Spleen (tissue), 13 donors: ENCODE measurements around the gene CRPPA. TPM values are rescaled to one million over a fixed set of nuclear protein-coding genes. Genes with fewer than 3 reads are reported as not detected.

ENCODE experiments used
- DNase-seq: peaks from one replicate; pipeline ENCODE4 v3.0.0-alpha.2; 2020
- H3K27ac ChIP-seq, 8 donors: fragments of 200-600 bp; sonication (generic) in 7 of 8; 1 replicate in 4 of 8; 2 replicates in 4 of 8; pipeline versions ENCODE4 v1.5.0 to v1.8.0; 2016 to 2021; ENCODE audit warnings: inconsistent platforms in 4 of 8, mild to moderate bottlenecking in 4 of 8, moderate library complexity in 1 of 8
- H3K27me3 ChIP-seq, 7 donors: fragments of 200-600 bp; sonication (generic) in 6 of 7; replicated peaks in 1 of 7; 1 replicate in 4 of 7; 2 replicates in 3 of 7; pipeline versions ENCODE4 v1.5.0 to v1.8.0; 2016 to 2021; ENCODE audit warnings: inconsistent platforms in 3 of 7, mild to moderate bottlenecking in 1 of 7
- H3K36me3 ChIP-seq, 6 donors: fragments of 200-600 bp; sonication (generic) in 5 of 6; 1 replicate in 4 of 6; 2 replicates in 2 of 6; pipeline versions ENCODE4 v1.5.0 to v1.8.0; 2016 to 2021; ENCODE audit warnings: inconsistent platforms in 2 of 6
- H3K4me1 ChIP-seq, 6 donors: fragments of 200-600 bp; sonication (generic) in 5 of 6; 1 replicate in 3 of 6; 2 replicates in 3 of 6; pipeline versions ENCODE4 v1.5.0 to v1.8.0; 2016 to 2021; ENCODE audit warnings: inconsistent platforms in 3 of 6
- H3K4me3 ChIP-seq, 8 donors: fragments of 200-600 bp; sonication (generic) in 7 of 8; 1 replicate in 4 of 8; 2 replicates in 4 of 8; pipeline versions ENCODE4 v1.5.0 to v1.8.0; 2016 to 2021; ENCODE audit warnings: inconsistent platforms in 4 of 8, mild to moderate bottlenecking in 4 of 8, moderate library complexity in 2 of 8
- H3K9me3 ChIP-seq, 8 donors: fragments of 200-600 bp; sonication (generic) in 7 of 8; 1 replicate in 4 of 8; 2 replicates in 4 of 8; pipeline versions ENCODE4 v1.5.0 to v1.8.0; 2016 to 2021; ENCODE audit warnings: inconsistent platforms in 4 of 8
- POLR2A ChIP-seq, 3 donors: fragments of 450-650 bp; IDR thresholded peaks; one replicate each; pipeline ENCODE4 v1.5.1; 2017; ENCODE audit warnings: antibody characterized with exemption in 3 of 3, mild to moderate bottlenecking in 1 of 3
- POLR2AphosphoS5 ChIP-seq, 3 donors: sonication (generic); formaldehyde crosslinking; IDR thresholded peaks; one replicate each; pipeline ENCODE4 v1.5.1; 2017; ENCODE audit warnings: antibody characterized with exemption in 3 of 3
- WGBS, 5 donors: extraction: QIAGEN DNeasy Blood & Tissue Kit in 3 of 5; methylation state at CpG; one replicate each; pipeline versions ENCODE4 v1.1.5 to v1.1.7; 2013 to 2018; 5-methylcytosine and 5-hydroxymethylcytosine counted together
- intact Hi-C: fragments of 100-400 bp; cut with DNase I; formaldehyde crosslinking; loops from one replicate; pipeline ENCODE4 v1.15.0; 2023; ENCODE audit warnings: low total_unique reads
- long read RNA-seq, 2 donors: transcript quantifications; one replicate each; lab custom pipeline, GENCODE V29; 2026
- polyA plus RNA-seq, 3 donors: library from polyadenylated mRNA; stranded (reverse); fragments of 200-250 nt; gene quantifications; one replicate each; pipeline ENCODE4 v1.2.1, GENCODE V29; 2013
- total RNA-seq, 7 donors: library from RNA; depleted of rRNA in 3 of 7; stranded (reverse); fragments of >200 nt in 3 of 7; fragmentation: NEBNext Ultra II Directional in 4 of 7; extraction: Animal tissue kit (Norgen Biotek cat#: 25700) in 4 of 7; gene quantifications; one replicate each; pipeline versions ENCODE4 v1.1.0 to v1.2.1, GENCODE V29; 2016 to 2021
- TF ChIP-seq, protein P1 (sequence below), 11 experiments: fragments of 200-600 bp in 7 of 11; fragments of 450-650 bp in 4 of 11; sonication (generic) in 4 of 11; IDR thresholded peaks in 8 of 11; conservative IDR thresholded peaks in 3 of 11; 1 replicate in 7 of 11; 2 replicates in 4 of 11; pipeline versions ENCODE4 v1.4.0 to v1.8.0; 2016 to 2021; ENCODE audit warnings: antibody characterized with exemption in 11 of 11, inconsistent platforms in 4 of 11, mild to moderate bottlenecking in 1 of 11
- donor health status: healthy with polysubstance abuse.
- donor health status: DM: no; HTN: no; CAD: no; lungs with moderate emphysema.
- donor health status: DM: no; HTN: no; CAD: no.
- donor health status: Bipolar disorder and iron deficiency.
- donor health status: healthy.
- donor health status: DM: no; HTN: no; CAD: no.
- donor health status: DM: yes; HTN: yes; CAD: no.

The CRPPA gene
- total RNA-seq (1 to 10 TPM in 4 of 7 donors, under 1 TPM in 3; 0.76 to 3.1 (median 1.2) TPM), polyA plus RNA-seq (under 1 TPM; 0.15 to 0.35 (median 0.17) TPM)
- long read RNA-seq, donor 1: 0 reads
- long read RNA-seq, donor 2: 0 reads

DNA sequence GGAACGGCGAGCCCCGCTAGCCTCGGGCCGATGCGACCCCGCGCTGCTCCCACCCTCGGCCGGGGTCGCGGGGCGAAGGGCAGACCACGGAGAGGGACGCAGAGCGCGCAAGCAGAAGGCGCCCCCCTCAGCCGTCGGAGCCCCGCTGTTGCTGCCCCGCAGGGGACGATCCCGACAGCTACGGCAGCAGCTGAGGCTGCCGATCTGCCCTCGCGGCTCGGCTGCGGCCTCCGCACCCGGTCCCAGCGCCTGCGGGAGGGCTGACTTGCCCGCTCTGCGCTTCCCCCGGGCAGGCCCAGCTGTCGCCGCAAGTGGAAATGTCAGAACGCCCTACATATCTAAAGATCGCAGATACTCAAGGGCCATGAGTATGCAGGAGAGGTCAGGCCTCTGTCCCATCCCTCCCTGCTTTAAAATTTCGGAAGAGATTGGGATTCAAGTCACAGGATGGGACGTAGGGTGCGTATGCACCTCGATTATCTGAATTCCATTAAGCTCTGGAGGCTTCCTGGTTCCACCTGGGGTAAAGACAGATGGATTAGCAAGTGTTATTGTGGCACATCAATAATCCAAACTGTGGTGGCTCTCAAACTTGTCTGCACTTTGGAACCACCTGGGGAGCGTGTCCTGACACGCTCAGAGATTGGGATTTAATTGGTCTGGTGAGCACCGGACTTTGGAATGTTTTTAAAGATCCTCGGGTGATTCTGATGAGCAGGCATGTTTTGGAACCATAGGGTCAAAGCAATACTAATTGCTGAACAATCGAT lies at the start of gene CRPPA:
Gene CRPPA, minus strand, starts transcription at position 206 of the 770 bp plus-strand sequence. CDS start 216 bp downstream, outside the sequence.
- Histone ChIP-seq H3K27me3 (no peaks in the 10 kb centered on the region), H3K4me3 (peak within 1 kb of the TSS; percentile 51 to 86 (median 57)), H3K36me3 (no peaks in the 10 kb centered on the region), H3K4me1 (peaks cover 3 to 22% (median 18%) of the 10 kb centered on the region in 6 donors), H3K27ac (peak within 1 kb of the TSS; percentile 77 to 97 (median 94)), H3K9me3 (no peaks in the 10 kb centered on the region)
- TF ChIP-seq, protein P1, sequence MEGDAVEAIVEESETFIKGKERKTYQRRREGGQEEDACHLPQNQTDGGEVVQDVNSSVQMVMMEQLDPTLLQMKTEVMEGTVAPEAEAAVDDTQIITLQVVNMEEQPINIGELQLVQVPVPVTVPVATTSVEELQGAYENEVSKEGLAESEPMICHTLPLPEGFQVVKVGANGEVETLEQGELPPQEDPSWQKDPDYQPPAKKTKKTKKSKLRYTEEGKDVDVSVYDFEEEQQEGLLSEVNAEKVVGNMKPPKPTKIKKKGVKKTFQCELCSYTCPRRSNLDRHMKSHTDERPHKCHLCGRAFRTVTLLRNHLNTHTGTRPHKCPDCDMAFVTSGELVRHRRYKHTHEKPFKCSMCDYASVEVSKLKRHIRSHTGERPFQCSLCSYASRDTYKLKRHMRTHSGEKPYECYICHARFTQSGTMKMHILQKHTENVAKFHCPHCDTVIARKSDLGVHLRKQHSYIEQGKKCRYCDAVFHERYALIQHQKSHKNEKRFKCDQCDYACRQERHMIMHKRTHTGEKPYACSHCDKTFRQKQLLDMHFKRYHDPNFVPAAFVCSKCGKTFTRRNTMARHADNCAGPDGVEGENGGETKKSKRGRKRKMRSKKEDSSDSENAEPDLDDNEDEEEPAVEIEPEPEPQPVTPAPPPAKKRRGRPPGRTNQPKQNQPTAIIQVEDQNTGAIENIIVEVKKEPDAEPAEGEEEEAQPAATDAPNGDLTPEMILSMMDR (IDR thresholded peaks at IDR 0.05 in 8 of 11, conservative IDR thresholded peaks at IDR 0.05 in 3 of 11): no peak
- TF ChIP-seq POLR2AphosphoS5 (IDR thresholded peaks at IDR 0.05): peak in 1 of 3 donors; percentile 7
- no peak for TF ChIP-seq POLR2A (IDR thresholded peaks at IDR 0.05)
- 11 to 30% (median 15%) methylated on average over 17 to 50 of the region's 50 CpGs for WGBS, 5 donors
- DNase-seq: peak; percentile 84
- intact Hi-C loops: no loop called here

- no peak within 1 kb of the TSS for H3K27ac ChIP-seq
- H3K36me3 ChIP-seq: no peaks in the 10 kb centered on the region
- TF ChIP-seq POLR2A (IDR thresholded peaks at IDR 0.05) (no peak), POLR2AphosphoS5 (IDR thresholded peaks at IDR 0.05) (no peak)
- TF ChIP-seq, protein P1 (IDR thresholded peaks at IDR 0.05 in 8 of 11, conservative IDR thresholded peaks at IDR 0.05 in 3 of 11): no peak
- WGBS, 5 donors: 19 to 38% (median 26%) methylated on average over 10 of the region's 10 CpGs
- no peak for DNase-seq
- intact Hi-C loops: no loop called here
- peaks cover 0 to 4% (median 0%) of the 10 kb centered on the region in 7 donors for H3K27me3 ChIP-seq
- H3K4me3 ChIP-seq: no peak within 1 kb of the TSS
- H3K4me1 ChIP-seq: peaks cover 0 to 5% (median 0%) of the 10 kb centered on the region in 6 donors
- H3K9me3 ChIP-seq: no peaks in the 10 kb centered on the region
Observed at GRCh38 chr7:16465469-16466361, 44.4 kb upstream of the CRPPA start, which contains the start of gene SOSTDC1. Gene SOSTDC1, minus strand, starts transcription at chr7:16465738. Its CDS starts 70 bp downstream, at chr7:16465668.

DNA sequence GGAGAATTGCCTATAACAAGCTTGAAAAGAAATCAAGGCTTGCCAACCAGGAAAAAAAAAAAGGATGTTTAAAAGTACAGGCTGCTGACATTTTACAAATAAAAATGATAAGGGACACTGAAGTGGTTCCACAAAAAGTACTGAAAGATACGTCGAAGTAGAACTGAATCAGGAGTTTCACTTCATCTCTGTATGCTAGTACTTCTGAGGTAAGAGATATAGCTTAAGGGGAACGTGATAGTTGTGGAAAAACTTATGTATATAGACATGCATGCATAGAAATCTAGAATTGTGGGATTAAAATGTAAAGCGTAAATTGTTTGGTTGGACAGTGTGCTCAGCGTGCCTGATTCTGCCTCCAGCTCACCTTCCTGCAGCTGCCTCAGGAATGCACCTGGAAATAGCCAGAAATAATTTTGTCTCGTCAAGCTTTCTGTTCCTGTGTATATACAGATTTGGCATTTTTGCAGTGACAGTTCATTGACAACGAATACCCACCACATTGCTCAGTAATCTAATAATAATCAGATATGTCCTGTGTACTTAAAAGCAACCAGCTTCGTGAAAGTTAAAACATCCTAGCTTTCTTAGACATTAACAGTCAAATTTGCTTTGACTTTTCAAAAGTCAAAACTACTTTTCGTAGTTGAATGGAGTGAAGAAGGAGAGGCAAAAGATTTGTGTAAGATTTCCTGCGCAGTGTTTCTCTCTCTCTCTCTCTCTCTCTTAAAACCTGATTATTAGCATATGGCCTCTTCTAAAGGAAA lies 42.8 kb upstream of the CRPPA start:
- no peaks in the 10 kb centered on the region for H3K36me3 ChIP-seq

More for the DNA sequence above, 42.8 kb upstream of the CRPPA start:
- peaks cover 0 to 4% (median 0%) of the 10 kb centered on the region in 7 donors for H3K27me3 ChIP-seq
- H3K4me1 ChIP-seq: peaks cover 0 to 5% (median 0%) of the 10 kb centered on the region in 6 donors
- TF ChIP-seq, protein P1 (IDR thresholded peaks at IDR 0.05 in 8 of 11, conservative IDR thresholded peaks at IDR 0.05 in 3 of 11): no peak
- TF ChIP-seq POLR2A (IDR thresholded peaks at IDR 0.05) (no peak), POLR2AphosphoS5 (IDR thresholded peaks at IDR 0.05) (no peak)
- intact Hi-C loops: no loop called here
- no peaks in the 10 kb centered on the region for H3K9me3 ChIP-seq
- 72 to 81% (median 78%) methylated on average over 10 of the region's 10 CpGs for WGBS, 5 donors
- no peak overlapping the region for H3K27ac ChIP-seq
- no peak for DNase-seq
- H3K4me3 ChIP-seq: no peak overlapping the region
